ENCODE results near the gene SIMC1.
A peak's percentile ranks its signal among the peaks of the same experiment; 100 is the strongest.

SIMC1 gene

DNA sequence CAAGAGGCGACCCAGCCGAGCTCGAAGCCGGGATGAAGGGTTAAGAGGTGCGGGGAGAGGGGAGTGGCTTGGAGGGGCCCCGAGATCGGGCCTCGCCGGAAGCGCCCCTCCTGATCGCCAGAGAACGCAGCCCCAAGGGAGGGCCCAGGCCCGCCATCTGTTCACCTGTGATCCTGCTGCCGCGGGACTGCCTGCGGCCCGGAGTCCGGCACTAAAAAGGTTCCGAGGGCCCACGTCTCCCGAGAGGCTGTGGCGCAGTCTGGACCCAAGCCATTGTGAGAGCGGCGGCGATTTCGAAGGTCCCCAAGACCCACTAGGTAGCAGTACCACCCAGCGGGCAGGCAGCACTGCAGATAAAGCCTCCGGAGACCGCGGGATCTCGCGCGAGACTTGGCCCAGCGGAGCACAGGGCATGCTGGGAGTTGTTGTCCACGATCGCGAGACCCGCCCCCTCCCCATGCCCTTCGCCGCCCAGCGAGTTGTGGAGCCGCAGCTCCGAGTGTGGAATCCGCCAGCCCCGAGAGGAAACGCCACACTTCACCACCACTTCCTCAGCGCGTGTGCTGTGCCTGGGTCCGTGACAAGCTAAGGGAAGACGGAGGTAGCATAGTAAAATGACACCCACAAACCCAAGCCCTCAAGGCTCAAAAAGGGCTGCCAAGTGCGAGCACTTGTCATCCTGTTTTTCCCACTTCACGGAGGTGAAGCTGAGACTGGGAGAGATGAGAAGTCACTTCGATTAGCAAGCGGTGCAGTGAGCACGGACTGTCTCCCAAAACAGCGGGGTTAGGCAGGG lies 123.4 kb downstream of the SIMC1 start, which contains the start of gene KIAA1191:
Gene KIAA1191, minus strand, starts transcription at position 328 of the 796 bp plus-strand sequence. CDS start 2,256 bp downstream, outside the sequence.
- peak; percentile 83 for DNase-seq (ENCODE audit: low read depth, low spot score)

DNA sequence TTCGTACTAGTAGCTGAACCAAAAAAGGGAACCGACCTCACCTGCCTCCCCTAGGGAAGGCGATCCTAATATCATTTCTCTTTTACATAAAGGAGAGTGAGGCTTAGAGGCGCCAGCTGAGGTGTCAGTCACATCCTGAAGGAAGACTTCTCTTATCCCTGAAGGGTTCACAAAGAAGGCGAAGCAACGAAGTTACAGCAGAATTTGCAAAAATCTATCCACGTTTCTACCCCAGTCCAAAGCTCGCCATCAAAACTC lies 123.9 kb downstream of the SIMC1 start:
- no peak for DNase-seq (ENCODE audit: low read depth, low spot score)

DNA sequence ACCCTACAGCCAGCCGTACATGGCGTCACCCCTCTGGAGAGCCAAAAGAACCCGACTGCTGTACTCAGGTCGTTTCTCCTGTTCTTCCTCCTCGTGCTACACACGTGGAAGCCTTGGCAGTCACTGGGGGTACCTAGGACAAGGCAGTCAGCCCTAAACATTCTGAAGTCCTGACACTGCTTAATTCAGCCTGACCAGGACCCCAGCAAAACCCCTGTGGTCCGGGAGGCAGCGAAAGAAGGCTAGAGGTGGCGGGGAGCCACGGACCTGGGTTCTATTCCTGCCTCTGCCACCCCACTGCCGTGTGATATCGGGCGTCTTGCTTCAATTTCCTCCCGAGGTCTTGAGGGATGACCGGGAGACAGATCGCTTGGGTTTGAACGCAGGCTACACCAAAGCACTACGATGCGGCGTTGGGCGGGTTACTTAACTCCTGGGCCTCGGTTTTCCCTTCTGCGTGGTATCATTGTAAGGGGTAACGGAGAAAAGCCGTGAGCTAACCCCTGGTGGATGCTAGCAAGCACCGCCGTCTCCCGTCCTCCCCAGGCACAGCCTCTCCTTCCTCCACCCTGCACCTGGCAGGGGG lies 126.6 kb downstream of the SIMC1 start:
- DNase-seq (ENCODE audit: low read depth, low spot score), result no peak

DNA sequence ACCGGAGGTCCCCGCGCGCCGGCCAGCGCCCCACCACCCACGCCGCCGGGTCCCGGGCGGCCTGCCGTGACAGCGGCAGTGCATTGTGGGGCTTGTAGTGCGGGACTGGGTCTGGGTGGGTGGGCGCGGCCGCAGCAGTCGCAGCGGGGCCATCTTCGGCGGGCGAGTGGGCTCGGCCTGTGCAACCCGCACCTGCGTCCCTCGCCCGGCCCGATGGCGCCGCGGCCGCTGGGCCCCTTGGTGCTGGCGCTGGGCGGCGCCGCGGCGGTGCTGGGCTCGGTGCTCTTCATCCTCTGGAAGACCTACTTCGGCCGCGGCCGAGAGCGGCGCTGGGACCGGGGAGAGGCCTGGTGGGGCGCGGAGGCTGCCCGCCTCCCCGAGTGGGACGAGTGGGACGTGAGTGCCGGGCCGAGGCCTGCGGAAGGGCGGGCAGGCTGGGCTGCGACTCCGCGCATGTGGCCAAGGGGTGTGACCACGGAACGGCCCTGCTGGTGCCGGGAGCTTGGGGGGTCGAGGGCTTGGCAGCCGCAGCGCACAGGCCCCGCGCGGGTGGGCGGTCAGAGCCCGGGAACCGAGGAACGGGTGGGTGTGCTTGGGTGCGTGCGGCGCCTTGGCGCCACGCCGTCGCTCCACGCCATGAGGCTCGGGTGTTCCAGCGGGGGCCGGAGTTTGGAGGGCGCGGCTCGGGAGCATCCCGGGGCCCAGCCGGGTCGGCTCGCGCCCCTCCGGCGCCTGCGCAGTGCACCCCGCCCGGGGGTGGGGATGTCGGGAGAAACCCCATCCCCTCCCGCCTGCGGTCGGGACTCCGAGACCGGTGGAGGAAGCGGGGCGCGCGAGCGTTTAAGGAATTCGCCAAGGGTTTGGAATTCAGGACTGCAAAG lies 127.4 kb downstream of the SIMC1 start, which contains the start of gene ARL10:
Gene ARL10, plus strand, starts transcription at position 137 of the 881 bp plus-strand sequence. Its CDS starts 77 bp downstream, at position 214.
- peak; percentile 41 for DNase-seq (ENCODE audit: low read depth, low spot score)

DNA sequence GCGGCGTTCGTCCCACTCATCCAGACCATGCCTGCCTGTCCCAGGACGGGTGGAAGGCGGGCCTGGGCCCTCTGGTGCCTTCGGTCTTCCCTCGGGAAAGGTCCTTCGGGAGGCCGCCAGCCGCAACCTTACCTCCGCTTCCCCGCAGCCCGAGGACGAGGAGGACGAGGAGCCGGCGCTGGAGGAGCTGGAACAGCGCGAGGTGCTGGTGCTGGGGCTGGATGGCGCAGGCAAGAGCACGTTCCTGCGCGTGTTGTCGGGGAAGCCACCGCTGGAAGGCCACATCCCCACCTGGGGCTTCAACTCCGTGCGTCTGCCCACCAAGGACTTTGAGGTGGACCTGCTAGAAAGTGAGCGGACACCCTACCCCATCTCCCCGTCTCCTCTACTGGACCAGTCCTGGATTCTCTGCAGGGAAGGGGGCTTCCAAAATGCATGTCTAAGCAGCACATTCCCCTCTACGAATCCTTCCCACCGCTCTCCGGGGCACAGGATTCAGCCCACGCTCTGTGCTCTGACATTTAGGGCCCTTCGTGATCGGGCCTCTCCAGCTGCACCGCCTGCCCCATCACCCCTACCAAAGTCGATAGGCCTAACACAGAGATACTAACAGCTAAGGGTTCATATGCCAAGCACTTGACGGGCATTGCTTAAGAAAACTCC lies 128.1 kb downstream of the SIMC1 start:
- no peak for DNase-seq (ENCODE audit: low read depth, low spot score)

DNA sequence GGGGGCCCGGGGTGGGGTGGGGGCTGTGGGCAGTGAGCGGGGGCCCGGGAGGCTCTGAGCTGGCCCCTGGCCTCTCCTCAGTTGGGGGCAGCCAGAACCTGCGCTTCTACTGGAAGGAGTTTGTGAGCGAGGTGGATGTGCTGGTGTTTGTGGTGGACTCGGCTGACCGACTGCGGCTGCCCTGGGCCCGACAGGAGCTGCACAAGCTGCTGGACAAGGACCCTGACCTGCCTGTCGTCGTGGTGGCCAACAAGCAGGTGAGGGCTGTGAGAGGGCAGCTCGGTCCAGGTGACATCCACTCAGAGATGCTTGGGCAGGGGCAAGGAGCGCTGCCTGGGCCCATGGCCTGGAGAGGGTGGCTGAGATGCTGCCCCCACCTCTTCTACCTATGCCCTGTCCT lies 130.5 kb downstream of the SIMC1 start:
- no peak for DNase-seq (ENCODE audit: low read depth, low spot score)

DNA sequence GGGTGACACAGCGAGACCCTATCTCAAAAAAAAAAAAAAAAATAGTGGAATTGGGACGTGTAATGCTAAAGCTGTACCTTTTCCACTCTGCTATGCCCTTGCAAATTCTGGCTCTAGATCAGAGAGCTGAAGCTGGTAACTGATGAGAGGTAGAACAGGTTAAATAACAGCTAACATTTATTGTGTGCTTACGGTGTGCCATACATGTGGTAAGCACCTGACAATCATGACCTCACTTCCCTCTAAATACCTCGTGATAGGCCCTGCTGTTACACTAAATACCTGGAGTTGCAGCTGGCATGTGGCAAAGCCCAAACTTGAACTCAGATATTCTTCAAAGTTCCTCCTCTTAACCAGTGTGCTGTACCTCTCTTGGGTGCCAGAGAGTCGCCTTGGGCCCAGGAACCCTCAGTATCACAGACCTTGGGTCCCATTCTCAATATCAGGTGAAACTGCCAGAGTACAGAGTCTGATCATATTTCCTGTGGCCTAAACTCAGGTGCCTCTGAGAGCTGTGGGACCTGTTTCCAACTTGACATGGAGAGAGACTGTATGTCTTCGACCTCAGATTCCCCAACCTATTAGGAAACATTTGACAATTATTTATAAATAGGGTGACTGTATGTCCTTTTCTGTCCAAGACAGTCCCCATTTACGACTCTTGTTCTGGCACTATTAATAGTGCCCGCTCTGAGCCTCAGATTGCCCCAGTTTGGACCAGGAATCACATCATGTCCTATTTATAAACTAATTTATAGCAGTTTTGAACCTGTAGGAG lies 131.9 kb downstream of the SIMC1 start:
- no peak for DNase-seq (ENCODE audit: low read depth, low spot score)

DNA sequence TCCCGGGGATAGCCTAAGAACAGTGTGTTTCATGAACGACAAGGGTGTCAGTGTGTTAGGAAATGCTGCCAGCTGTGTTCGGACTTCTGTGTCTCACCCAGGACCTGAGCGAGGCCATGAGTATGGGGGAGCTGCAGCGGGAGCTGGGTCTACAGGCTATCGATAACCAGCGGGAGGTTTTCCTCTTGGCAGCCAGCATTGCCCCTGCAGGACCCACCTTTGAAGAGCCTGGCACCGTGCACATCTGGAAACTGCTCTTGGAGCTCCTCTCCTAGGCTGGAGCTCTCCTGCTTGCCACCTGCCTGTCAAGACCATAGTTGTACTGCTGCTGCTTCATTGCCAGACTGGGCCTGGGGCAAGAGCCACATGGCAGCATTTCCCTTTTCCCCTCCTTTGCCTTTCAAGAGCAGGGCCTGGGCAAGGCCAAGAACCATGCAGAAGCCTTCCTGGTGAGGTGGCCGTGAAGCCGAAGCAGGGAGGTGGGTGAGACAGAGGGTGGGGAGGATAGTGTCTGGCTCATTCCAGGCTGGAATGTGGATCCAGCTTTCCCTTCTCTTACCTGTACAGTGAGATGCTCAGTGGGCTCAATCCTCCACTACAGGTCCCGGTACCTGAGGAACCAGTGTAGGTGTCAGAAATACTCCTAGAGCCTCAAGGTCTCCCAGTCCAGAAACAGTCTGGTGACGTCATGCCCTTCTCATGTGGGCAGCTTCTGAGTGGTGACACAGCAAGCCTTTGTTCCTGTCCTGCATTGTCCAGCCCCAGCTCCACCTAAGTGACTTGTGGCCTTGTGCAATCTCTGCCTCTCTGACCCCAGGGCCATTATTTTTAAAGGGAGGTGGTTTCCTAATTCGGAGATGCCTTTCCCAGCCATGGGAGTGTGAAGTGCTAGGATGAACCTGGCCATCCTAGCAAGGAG lies 133.7 kb downstream of the SIMC1 start:
- DNase-seq (ENCODE audit: low read depth, low spot score), result no peak

DNA sequence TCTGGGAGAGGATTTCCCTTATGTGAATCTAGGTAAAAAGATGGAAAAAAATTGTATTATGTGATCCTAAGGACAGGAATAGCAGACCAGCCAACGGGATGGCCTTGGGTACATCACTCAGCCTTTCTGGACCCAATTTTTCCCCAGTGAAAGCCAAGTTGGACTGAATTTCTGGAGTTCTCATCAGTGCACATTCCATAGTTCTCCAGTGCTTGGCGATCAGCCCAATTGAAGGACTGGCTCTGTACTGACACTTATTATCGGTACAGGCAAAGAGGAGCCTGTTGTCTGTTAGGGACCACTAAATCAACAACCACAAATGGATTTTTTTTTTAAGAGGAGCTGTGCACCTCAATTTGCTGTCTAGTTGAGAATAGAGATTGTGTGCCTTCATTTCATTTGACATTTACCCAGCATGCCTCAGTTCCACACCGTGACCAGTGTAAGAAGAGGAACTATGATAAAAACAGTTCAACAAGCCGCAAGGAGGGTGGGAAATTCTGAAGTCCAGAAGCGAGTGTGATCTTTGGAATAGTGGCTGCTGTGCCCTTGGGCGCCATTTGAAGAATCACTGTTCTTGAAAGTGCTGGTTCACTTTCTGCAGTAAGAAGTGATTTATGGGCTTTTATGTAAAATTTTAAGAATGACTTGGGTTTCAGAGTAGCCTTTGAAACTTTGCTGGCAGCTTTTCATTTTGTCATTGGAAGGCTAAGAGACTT lies 135.0 kb downstream of the SIMC1 start:
- no peak for DNase-seq (ENCODE audit: low read depth, low spot score)

DNA sequence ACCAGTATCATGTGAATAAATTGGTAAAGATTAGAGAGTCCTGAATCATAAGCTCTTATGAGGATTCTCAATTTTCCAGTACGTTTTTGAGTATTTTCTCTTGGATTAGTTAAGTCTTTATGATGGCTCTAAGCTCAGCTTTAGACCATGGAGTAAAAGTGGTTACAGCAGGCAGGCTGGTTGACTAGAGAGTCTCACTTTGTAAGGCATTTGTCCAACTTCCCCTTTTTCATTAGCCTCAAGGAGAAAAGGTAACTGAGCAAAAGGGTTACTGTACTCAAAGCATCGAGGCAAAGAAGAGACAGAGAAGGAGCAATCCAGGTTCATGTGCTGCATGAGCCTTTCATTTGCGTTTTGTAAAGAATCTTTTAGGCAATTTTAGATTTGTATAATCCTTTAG lies 141.7 kb downstream of the SIMC1 start:
- no peak for DNase-seq (ENCODE audit: low read depth, low spot score)

DNA sequence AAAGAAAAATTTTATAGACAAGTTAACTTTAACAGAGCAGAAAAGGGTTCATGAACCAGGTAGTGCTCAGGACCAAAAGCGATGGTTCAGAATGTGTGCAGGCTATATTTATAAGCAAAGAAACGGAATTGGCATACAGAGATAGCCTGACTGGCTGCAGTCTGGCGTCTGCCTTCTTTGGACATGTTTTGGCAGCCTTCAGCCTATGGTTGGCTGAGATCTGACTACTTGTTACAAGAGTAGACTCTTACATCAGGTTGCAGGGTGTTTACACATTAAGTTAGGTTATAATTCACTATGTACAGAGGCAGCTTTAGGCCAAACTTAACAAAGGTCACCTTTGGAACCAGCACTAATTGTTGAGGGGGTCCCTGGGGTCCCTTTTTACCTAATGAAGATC lies 143.2 kb downstream of the SIMC1 start:
- DNase-seq (ENCODE audit: low read depth, low spot score), result no peak

DNA sequence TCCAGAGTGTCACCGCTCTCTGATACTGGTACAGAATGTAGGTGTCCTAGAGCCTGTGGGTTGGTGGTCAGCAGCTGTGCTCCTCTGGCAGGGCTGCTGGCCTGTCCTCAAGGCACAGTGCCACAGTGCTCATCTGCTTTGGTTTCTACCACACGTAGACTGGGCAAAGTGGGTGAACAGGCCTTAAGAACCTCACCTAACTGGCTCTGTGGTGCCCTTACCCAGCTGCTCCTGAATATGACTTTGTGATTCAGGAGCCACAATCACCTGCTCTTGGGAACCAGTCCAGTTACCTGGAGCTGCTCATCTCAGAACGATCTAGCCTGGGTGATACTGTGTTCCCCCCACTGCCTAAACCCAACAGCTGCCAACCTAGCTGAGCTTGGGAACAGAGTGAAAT lies 143.8 kb downstream of the SIMC1 start:
- no peak for DNase-seq (ENCODE audit: low read depth, low spot score)

DNA sequence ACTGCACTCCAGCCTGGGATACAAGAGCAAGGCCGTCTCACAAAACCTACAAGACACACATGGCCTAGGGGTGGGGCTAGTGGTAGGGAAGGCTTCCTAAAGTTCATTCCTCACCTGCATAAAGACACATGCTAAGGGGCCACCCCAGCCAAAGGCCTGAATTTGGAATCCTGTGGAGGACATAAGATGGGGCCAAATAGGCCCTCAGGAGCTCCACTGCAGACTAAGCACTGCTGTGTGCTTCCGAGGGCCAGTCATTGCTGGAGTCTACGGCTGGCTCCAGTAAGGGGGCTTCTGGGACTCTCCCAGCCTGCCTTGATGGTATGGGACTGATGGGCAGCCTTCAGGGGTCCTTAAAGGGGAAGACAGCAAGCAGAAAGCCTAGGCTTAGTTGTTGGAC lies 144.5 kb downstream of the SIMC1 start:
- no peak for DNase-seq (ENCODE audit: low read depth, low spot score)

DNA sequence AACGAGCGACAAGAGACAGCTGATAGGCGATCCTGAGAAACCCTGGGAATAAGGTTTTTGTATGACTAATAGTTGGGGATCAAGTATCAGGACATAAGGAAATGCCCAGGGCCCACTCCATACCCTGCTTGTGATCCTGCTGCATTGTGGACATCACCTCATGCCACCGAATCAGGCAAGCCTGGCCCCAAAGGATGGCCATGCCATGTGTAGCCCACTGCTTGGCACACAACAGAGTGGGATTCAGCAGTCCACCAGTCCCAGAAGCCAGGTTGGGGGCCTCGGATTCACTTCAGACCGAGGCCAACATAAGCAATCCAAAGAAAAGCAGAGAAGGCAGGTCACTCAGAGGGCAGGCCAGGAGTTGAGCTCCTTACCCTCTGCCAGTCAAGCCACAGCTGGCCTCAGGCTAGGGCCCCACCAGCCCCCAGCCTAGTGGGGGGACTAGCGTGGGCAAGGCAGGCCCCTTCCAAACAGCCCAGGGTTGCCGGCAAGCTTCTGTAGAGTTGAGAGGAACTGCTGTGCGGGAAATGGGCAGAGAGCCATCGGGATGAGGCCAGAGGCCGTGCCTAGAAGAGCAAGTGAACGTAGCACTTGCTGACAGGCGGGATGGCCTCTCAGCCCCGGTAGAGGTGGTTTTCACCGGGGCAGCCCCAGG lies 145.2 kb downstream of the SIMC1 start:
- no peak for DNase-seq (ENCODE audit: low read depth, low spot score)

DNA sequence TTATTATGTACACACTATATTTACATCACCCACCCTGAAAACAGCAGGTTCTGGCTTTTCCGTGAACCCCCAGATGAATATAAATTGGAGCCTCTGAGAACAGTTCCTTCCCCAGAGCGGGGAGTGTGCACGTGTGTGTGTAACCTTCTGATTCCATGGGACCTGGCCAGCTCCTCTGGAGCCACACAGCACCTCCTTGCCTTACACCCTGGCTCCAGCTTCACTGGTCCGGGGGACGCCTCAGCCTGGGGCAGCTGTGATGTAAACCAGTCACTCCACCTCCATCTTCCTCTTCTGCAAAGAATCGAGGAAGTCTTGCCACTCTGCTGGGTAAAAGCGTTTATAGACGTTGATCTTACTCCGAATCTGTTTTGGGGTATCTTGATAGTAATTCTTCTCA lies 145.7 kb downstream of the SIMC1 start:
- no peak for DNase-seq (ENCODE audit: low read depth, low spot score)

DNA sequence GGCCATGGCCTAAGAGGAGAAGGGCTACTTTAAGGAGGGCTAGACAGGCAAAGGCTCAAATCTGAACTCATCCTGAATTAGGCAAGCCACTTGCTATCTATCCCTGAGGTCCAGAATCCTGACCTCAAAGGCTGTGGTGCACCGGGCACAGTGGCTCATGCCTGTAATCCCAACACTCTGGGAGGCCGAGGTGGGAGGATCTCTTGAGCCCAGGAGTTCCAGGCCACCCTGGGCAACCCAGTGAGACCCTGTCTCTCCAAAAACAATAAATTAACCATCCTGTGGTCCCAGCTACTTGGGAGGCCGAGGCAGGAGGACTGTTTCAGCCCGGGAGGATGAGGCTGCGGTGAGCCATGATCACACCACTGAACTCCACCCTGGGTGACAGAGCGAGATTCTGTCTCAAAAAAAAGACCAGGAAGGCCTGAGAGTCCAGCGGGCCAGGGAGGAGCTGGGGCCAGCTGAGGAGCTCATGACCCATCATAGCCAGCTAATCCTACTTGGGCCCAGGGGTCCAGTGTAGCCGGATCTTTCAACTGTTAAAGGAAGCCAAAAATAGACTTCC lies 146.2 kb downstream of the SIMC1 start:
- DNase-seq (ENCODE audit: low read depth, low spot score), result no peak

DNA sequence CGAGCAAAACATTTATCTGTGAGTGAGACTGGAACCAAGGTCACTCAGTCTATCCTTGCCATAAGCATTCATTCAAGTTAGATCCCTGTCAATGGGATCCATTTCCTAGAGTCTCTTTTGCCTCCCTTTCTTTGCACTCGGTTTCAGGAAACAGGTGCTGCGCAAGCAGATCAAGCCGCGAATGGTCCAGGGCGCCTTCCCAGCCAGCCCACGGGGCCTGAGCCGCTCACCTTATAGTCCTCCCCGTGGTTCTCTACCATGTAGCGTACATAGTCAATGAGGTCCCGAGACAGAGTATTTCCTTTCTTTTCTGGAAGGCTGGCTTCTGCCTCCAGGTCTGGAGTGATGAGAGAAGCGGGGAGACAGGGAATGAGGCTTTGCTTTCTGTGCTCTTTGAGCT lies 146.8 kb downstream of the SIMC1 start:
- DNase-seq (ENCODE audit: low read depth, low spot score), result no peak

DNA sequence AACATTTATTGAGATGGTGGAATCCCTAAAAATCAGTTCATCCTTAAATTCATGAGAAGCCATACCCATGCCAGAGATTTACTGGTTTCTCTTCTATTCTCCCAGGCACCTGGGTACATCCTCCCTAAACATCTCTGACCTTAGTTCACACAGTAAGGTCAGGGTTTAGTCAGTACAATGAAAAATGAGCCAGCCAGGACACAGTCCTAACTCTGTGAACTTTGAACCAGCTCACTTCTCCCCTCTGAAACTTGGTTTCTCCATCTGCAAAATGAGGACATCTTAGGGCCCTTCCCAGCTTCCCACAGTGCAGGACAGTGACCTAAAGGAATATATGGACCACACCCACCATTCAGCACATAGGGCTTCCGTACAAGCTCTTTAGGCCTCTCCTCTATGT lies 148.3 kb downstream of the SIMC1 start:
- no peak for DNase-seq (ENCODE audit: low read depth, low spot score)

Data from activated naive CD8-positive, alpha-beta T cell treated with anti-CD3 and anti-CD28 coated beads, Interleukin-2, amount 50 U/mL, for 16 hours (primary cell).